GM19023 (cell line): ENCODE measurements around the gene ALB.

ENCODE experiments used
- ATAC-seq: cut with Tn5 transposase; IDR thresholded peaks from one replicate; pipeline ENCODE4 v1.9.1; 2021; ENCODE audit warnings: mild to moderate bottlenecking, moderate library complexity; ENCODE audit not compliant: unreplicated experiment

Gene ALB

DNA sequence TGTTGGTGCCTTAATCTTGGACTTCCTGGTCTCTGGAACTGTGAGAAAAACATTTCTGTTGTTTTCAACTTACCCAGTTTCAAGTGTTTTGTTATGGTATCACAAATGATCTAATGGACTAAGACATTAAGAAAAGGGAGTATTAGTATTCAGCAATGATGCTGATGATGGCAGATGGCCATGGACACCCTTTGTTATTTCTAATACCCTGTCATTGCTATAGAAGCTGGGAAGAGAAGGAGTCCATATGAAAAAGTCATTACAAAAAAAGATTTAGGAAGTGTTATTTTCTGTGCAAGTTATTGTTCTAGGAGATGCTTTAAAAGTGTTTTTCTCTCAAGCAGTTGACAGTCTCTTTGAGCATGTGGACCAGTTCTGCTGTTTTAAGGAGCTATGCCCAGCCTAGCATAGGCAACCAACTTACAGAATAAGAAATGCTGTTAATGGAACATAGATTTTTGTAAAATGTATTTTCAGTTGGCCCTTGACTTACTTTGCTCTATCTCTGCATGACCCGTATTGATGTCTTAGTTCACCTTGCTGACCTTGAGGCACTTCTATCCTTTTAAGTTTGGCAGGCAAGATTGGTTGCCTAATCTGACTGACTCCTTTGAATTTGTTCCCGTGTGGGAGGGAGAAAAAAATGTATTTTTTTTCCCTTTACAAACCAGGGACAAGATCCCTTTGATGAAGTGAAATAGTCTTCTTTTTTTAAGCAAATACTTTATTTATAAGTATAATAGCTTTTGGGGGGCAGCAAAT lies 25.9 kb downstream of the ALB start:
- ATAC-seq: no peak

DNA sequence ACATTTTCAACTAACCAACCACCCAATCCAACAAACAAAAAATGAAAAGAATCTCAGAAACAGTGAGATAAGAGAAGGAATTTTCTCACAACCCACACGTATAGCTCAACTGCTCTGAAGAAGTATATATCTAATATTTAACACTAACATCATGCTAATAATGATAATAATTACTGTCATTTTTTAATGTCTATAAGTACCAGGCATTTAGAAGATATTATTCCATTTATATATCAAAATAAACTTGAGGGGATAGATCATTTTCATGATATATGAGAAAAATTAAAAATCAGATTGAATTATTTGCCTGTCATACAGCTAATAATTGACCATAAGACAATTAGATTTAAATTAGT lies 27.7 kb downstream of the ALB start:
- ATAC-seq: no peak

DNA sequence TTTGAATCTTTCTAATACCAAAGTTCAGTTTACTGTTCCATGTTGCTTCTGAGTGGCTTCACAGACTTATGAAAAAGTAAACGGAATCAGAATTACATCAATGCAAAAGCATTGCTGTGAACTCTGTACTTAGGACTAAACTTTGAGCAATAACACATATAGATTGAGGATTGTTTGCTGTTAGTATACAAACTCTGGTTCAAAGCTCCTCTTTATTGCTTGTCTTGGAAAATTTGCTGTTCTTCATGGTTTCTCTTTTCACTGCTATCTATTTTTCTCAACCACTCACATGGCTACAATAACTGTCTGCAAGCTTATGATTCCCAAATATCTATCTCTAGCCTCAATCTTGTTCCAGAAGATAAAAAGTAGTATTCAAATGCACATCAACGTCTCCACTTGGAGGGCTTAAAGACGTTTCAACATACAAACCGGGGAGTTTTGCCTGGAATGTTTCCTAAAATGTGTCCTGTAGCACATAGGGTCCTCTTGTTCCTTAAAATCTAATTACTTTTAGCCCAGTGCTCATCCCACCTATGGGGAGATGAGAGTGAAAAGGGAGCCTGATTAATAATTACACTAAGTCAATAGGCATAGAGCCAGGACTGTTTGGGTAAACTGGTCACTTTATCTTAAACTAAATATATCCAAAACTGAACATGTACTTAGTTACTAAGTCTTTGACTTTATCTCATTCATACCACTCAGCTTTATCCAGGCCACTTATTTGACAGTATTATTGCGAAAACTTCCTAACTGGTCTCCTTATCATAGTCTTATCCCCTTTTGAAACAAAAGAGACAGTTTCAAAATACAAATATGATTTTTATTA lies 28.3 kb downstream of the ALB start:
- no peak for ATAC-seq

DNA sequence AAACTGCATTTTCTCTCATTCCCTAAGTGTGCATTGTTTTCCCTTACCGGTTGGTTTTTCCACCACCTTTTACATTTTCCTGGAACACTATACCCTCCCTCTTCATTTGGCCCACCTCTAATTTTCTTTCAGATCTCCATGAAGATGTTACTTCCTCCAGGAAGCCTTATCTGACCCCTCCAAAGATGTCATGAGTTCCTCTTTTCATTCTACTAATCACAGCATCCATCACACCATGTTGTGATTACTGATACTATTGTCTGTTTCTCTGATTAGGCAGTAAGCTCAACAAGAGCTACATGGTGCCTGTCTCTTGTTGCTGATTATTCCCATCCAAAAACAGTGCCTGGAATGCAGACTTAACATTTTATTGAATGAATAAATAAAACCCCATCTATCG lies 29.1 kb downstream of the ALB start:
- ATAC-seq: no peak

DNA sequence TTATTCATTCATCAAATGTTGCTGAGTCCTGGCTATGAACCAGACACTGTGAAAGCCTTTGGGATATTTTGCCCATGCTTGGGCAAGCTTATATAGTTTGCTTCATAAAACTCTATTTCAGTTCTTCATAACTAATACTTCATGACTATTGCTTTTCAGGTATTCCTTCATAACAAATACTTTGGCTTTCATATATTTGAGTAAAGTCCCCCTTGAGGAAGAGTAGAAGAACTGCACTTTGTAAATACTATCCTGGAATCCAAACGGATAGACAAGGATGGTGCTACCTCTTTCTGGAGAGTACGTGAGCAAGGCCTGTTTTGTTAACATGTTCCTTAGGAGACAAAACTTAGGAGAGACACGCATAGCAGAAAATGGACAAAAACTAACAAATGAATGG lies 30.2 kb downstream of the ALB start:
- ATAC-seq: no peak

DNA sequence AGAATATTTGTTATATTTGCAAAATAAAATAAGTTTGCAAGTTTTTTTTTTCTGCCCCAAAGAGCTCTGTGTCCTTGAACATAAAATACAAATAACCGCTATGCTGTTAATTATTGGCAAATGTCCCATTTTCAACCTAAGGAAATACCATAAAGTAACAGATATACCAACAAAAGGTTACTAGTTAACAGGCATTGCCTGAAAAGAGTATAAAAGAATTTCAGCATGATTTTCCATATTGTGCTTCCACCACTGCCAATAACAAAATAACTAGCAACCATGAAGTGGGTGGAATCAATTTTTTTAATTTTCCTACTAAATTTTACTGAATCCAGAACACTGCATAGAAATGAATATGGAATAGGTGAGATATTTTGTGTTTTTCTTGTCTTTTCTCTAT lies 31.9 kb downstream of the ALB start, which contains the start of gene AFP:
Gene AFP, plus strand, starts transcription at position 238 of the 400 bp plus-strand sequence. Its CDS starts 42 bp downstream, at position 280.
- ATAC-seq: no peak

DNA sequence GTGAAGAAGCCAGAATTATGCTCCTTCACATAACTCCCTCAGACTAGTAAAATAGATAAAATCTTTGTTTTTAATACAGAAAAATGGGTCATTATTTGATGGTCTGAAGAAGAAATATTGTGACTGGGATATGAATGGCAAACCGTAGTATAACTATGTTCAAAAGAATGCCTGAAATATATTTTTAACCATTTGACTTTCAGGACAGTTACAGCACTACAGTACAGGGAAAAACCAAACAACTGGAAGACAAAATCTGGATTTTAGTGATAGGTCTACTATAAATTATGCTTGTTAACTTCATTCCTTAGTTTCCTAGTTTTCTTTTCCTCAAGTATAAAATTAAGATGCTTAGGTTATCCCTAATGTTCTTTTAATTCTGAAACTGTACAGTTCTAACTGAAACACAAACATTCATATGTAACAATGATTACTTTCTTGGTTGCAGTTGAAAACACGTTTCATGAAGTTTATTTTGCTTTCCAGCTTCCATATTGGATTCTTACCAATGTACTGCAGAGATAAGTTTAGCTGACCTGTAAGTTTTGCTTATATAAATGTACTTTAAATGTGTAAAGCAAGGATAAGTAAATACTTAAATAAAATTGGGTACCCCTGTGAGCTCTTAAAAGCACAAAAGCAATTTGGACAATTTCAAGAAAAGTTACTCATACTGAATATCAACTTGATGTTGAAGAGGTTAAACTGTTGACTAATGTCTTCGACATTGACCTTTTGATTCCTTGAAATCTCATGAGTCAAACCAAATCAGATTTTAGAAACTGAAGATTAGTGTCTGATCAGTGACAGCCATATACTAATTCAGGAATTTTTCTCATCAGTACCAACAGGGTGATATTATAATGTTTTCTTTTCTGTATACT lies 32.8 kb downstream of the ALB start:
- ATAC-seq: no peak

DNA sequence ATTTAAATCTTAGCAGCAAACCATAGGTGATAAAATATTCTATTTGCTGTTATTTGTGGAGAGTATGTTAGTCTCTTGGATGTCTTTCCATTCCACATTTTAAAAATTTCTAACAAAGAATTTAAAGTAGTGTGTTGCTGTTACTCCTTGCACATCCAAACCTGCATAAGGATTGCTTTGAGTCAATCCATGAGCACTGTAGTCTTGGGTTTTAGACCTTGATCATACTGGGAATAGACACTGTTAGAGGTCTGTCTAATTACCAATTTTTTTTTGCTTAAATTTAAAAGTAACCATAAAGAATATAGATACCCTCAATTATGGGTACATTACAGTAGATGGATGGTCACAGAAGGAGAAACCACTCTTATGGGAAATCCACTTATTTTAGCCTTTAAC lies 33.5 kb downstream of the ALB start:
- no peak for ATAC-seq

DNA sequence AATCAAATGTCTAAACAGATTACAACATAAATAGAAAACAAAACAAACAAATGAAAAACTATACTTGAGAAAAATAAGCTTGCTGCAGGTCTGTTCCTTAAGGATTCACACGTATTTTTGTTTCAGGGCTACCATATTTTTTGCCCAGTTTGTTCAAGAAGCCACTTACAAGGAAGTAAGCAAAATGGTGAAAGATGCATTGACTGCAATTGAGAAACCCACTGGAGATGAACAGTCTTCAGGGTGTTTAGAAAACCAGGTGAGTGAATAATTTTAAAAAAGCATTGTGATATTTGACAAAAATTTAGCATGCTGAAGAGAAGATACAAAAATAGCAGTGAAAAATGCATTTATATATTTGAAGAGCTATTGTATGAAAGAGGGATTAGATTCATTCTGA lies 34.0 kb downstream of the ALB start:
- no peak for ATAC-seq

DNA sequence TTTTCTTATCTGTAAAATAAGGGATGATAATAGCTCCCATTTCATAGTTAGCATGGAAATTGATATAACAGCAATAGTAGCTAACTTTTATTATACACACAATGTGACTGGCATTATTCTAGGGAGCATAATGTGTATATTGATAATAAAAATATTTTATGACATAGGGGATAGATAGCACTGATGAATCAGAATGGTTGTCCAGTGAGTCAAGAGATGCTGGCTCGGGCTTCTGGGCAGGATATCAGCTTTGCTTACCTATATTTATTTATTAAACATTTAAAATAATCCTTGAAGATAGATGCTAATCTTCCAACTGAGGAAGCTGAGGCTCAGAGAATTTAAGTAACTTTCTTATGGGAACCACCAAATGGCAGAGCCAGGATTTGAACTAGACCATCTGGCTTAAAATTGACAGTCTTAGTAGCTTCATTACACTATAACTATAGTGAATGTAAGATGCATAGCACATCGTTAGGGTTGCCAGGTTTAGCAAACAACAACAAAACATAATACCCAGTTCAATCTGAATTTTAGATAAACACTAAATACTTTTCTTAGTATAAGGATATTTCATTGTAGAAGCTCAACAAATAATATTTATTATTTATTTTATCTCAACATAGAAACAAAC lies 34.6 kb downstream of the ALB start:
- no peak for ATAC-seq

DNA sequence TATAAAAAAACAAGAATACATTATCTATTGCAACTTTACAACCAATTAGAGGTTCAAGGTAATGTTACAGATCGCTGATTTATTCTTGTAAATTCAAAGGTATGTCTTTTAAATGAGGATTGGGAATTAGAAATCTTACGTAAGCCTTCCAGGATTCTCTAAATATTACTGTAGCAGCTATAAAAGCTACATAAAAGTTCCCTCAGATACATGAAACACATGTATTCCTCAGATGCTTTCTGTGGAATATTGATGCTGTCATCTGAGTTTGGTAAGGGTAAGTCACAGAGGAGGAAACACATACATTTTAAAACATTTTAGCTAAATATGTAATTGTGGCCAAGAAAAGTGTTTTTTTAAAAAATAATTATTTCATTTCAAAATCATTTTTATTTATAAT lies 35.4 kb downstream of the ALB start:
- no peak for ATAC-seq

DNA sequence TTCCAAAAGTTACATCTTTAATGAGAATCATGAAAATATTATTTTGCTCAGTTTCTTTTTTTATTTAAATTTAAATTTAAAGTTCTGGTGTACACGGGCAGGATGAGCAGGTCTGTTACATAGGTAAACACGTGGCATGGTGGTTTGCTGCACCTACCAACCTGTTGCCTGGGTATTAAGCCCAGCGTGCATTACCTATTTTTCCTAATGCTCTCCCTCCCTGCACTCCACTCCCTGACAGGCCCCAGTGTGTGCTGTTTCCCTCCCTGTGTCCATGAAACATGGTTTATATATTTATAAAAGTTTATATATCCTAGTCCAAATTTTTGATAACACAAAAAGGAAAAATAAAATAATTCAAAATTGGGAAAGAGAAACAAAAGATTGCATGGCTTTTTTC lies 35.9 kb downstream of the ALB start:
- no peak for ATAC-seq

DNA sequence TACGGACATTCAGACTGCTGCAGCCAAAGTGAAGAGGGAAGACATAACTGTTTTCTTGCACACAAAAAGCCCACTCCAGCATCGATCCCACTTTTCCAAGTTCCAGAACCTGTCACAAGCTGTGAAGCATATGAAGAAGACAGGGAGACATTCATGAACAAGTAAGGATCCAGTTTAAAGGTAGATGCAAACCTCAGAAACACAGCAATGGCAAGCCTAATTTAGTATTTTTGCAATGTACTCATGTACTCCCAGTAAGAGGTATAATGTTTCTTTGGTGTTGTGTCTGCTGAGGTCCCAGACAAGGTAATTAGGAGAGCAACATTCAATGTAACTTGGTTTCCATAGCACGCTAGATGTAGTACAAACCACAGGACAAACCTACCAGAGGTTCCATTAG lies 36.6 kb downstream of the ALB start:
- ATAC-seq: no peak

DNA sequence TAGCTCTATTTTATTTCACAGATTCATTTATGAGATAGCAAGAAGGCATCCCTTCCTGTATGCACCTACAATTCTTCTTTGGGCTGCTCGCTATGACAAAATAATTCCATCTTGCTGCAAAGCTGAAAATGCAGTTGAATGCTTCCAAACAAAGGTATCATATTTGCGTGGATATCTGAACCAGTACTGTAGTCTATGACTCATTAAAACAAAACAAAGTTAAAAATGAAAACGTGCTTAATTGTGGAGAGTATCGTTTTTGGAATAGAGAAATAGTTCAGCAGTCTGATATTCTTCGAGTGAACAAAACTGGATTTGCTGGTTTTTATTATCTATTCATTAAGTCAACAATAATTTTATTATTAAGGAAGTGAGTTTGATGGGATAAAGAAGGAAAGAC lies 38.2 kb downstream of the ALB start:
- ATAC-seq: no peak

DNA sequence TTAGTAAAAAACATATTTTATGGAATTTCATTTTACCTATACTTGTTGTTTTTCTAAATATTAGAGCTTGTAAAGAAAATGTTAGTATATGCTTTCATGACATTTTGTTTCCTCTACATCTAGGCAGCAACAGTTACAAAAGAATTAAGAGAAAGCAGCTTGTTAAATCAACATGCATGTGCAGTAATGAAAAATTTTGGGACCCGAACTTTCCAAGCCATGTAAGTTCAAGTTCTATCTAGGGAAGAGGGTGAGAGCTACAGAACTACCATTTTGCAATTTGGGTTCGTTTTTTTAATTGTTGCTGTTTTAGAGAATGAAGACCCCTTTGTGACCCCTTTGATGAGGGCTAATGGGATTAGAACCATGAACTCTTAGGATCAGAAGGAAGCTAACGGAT lies 39.1 kb downstream of the ALB start:
- ATAC-seq: no peak

DNA sequence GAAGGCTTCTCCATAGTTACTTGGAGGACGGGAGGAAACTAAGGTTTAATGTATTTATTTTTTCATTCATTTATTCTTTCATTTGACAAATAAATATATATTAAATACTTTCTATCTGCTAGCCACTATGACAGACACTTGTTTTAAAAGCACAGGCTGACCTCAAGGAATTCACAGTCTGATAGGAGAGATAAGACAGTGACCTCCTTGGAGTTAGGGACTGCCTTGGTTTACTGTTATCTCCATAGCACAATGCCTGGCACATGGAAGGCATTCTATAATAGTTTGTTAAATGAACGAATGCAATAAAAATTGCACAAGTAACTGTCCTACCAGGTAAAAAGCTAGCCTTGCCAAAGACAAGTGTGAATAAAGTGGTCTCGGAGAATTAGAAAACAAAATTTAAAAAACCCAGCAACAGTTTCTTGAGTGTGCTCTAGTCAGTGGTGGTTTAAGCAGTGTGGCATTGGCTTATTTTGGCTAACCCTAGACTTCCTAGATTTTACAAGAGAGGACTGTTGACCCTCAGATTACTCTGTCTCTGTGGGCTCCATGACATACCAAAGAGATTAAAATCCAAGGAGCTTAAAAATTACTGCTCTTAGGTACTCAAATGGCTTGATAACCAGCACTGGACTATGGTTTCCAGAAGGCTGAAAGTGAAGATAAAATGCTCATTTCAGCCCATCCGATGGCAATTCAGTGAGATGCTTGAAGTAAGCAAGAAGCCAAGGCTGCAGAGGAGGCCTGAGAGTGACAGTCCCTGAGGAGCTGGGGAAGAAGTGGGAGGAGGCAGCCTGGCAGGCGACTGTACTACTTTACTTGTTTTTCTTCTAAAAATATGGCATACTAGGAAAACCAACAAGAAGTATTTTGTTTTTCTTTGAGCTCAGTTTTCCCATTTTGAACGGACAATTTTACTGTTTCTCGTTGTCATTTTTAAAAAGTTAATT lies 41.6 kb downstream of the ALB start:
- ATAC-seq: no peak

DNA sequence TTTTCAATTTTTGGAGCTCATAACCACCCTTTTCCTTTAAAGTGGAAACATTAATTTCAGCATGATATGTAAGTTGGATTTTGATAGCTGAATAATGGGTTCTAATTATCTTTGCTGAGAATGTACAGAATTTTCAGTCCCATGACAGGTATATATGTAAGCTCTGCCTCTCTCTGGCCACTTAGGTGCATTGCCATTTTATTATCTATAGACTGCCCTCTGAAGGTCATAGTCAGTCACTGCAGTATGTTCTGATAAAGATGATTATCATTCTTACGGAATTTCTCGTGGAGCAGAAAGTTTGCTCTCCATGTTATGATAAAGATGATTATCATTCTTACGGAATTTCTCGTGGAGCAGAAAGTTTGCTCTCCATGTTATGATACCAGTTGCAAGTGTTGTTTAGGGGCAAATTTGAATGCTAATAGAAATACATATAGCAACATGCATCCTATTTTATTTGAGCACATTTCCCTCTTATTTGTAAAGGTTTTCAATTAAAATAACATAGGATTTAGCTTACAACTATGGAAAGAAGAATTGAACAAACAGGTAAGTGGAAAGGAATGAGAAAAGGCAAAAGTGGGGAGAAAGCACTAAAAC lies 42.4 kb downstream of the ALB start:
- peak; percentile 96 for ATAC-seq

DNA sequence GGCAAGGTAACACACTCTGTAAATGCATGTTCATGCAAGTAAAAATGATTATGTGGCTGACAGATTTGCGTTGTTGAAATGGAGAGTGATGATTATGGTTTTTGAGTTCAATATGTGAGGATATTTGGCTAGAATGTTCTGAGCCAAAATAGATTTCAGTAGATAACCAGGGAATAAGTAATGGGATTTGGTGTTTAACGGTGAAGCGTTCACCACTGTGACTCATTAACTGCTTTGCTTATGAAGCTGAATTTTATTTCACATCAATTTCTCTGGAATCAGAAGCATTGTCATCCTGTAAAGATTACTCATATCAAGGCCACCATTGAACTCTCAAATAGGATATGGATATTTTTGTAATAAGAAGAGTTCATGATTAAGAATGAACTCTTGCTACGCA lies 43.6 kb downstream of the ALB start:
- ATAC-seq: no peak

DNA sequence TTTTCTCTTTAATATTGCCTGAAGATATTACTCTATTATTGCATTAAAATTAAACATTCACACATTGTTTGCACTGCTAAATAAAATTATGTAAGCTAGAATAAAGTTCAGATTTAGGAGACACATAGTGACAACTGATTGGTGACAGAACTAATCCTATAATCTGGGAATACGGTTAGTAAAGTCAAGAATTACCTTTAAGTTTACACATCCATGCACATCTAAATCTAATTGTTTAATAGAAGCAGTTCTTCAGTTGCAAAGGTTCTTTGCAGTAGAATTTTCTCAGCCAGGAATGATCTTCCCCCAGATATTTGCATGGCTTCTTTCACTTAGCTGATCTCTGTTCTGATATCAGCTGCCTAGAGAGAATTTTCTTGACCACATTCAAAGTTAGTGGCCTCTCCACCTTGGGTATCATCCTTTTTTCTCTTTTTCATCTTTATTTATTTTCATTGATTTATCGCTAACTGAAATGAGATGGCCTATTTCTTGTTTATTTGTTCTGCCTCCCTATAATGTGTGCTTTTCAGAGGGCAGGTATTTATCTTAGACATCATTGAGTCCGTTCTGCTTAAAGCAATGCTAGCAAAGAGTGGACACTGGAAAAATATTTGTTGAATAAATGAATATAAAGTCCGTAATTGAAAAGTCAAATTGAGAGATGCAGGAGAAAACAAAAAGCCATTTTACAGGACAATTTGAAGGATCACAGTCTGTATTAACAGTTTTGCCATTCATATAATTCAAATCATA lies 44.5 kb downstream of the ALB start:
- no peak for ATAC-seq
